ENCODE results near the gene SLC6A19. TPM values are rescaled to one million over a fixed set of nuclear protein-coding genes. Genes with fewer than 3 reads are reported as not detected.

The SLC6A19 gene
- total and polyA plus RNA-seq, 2 of the 4 experiments (the other 2 are of a cell fraction) = not detected

DNA sequence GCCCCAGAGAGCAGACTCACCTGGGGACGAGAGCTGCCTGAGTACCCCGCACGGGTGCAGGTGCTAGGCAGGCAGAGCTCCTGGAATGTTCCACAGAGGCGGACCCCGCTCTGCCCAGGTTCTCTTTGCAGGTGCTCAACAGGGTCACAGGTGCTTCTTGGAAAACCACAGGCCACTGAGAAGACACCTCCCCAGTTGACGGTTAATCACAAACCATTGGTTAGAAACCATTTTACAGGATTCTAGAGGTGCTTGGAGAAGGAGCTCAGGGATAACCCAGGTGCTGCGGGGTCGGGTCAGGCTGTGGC lies 17.3 kb upstream of the SLC6A19 start:
- no peak overlapping the region for H2BK120ac ChIP-seq (ENCODE audit: low read depth, low read length)
- H3K4ac ChIP-seq (ENCODE audit: low read depth, low read length) = no peak overlapping the region
- no peak overlapping the region for H3K18ac ChIP-seq (ENCODE audit: low read depth, low read length)
- H2AFZ ChIP-seq (replicated peaks; ENCODE audit: low read length, poor library complexity) = no peak overlapping the region
- H3K36me3 ChIP-seq (ENCODE audit: control insufficient read depth, insufficient read depth, low read length) = no peaks in the 10 kb centered on the region
- ATAC-seq (ENCODE audit: low read depth) (no peak), DNase-seq (no peak)
- no peak overlapping the region for H3K4me3 ChIP-seq (ENCODE audit: insufficient read depth, low read depth, low read length)
- H3K79me1 ChIP-seq (ENCODE audit: low read depth in 1 of 2, low read length in 2 of 2) = no peaks in the 10 kb centered on the region
- no CpG with 5 or more reads among the region's 8 CpGs for WGBS, 2 experiments (ENCODE audit: extremely low coverage in 2 of 2, insufficient read length in 1 of 2)
- POLR2A ChIA-PET (ENCODE audit: unreplicated experiment) = no interaction called here
- no peak overlapping the region for H2AK5ac ChIP-seq (ENCODE audit: low read depth, low read length)
- no peak for TF ChIP-seq NFE2L2 (IDR thresholded peaks at IDR 0.05; ENCODE audit: low read depth, low read length)
- no peak for TF ChIP-seq CEBPB (IDR thresholded peaks at IDR 0.05; ENCODE audit: low read depth, low read length)
- TF ChIP-seq RFX5 (IDR thresholded peaks at IDR 0.05; ENCODE audit: low read depth, low read length) = no peak
- TF ChIP-seq, protein P1, sequence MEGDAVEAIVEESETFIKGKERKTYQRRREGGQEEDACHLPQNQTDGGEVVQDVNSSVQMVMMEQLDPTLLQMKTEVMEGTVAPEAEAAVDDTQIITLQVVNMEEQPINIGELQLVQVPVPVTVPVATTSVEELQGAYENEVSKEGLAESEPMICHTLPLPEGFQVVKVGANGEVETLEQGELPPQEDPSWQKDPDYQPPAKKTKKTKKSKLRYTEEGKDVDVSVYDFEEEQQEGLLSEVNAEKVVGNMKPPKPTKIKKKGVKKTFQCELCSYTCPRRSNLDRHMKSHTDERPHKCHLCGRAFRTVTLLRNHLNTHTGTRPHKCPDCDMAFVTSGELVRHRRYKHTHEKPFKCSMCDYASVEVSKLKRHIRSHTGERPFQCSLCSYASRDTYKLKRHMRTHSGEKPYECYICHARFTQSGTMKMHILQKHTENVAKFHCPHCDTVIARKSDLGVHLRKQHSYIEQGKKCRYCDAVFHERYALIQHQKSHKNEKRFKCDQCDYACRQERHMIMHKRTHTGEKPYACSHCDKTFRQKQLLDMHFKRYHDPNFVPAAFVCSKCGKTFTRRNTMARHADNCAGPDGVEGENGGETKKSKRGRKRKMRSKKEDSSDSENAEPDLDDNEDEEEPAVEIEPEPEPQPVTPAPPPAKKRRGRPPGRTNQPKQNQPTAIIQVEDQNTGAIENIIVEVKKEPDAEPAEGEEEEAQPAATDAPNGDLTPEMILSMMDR (conservative IDR thresholded peaks at IDR 0.05; ENCODE audit: low read depth, low read length) = no peak
- H4K20me1 ChIP-seq (ENCODE audit: insufficient read depth, low read length) = no peaks in the 10 kb centered on the region
- no peak overlapping the region for H2BK15ac ChIP-seq (ENCODE audit: low read depth, low read length)
- BruUV-seq (replicated peaks) = no TSS peak
- in situ Hi-C loops (cut with MboI; ENCODE audit: low sequenced_read_pairs) (no loop called here), dilution Hi-C loops (cut with HindIII; ENCODE audit: low sequenced_read_pairs, unreplicated experiment) (no loop called here), intact Hi-C loops (cut with micrococcal nuclease) (no loop called here)
- H3K56ac ChIP-seq (ENCODE audit: extremely low read depth, insufficient read depth, low read length) = no peak overlapping the region
- no peak overlapping the region for H3K23ac ChIP-seq (ENCODE audit: low read depth, low read length)
- no peak overlapping the region for H3K27ac ChIP-seq (ENCODE audit: insufficient read depth, low read length)
- H4K5ac ChIP-seq (ENCODE audit: low read depth, low read length) = no peak overlapping the region
- no peak overlapping the region for H3K14ac ChIP-seq (replicated peaks; ENCODE audit: low read depth, low read length)
- H3K9ac ChIP-seq (ENCODE audit: low read depth, low read length) = no peak overlapping the region
- no peak overlapping the region for H4K91ac ChIP-seq (ENCODE audit: insufficient read depth, low read depth, low read length)
- no peak overlapping the region for H2BK20ac ChIP-seq (ENCODE audit: low read depth, low read length)
- no peak overlapping the region for H2AK9ac ChIP-seq (replicated peaks; ENCODE audit: low read depth, low read length, poor library complexity)
- CTCF ChIA-PET = no interaction called here
- H3K9me1 ChIP-seq (ENCODE audit: insufficient read depth, low read length) = no peaks in the 10 kb centered on the region
- no peaks in the 10 kb centered on the region for H3K9me3 ChIP-seq (ENCODE audit: control insufficient read depth, insufficient read depth, low read length)
- no peak overlapping the region for H3K4me2 ChIP-seq (ENCODE audit: low read depth, low read length)
- peaks cover 26% of the 10 kb centered on the region; the same call in 1 of the 2 replicates for H3K27me3 ChIP-seq (ENCODE audit: control insufficient read depth, insufficient read depth, low read length)
- H3K4me1 ChIP-seq (ENCODE audit: control insufficient read depth, insufficient read depth, low read length) = no peaks in the 10 kb centered on the region
- H2BK5ac ChIP-seq (ENCODE audit: low read depth, low read length, poor library complexity, severe bottlenecking) = no peak overlapping the region
- no peak overlapping the region for H4K8ac ChIP-seq (ENCODE audit: low read depth in 2 of 2, low read length in 2 of 2)

Measured in IMR-90 (cell line).